ENCODE measurements around the gene CAV2. TPM values are rescaled to one million over a fixed set of nuclear protein-coding genes. Genes with fewer than 3 reads are reported as not detected.

CAV2 gene
- total and polyA plus RNA-seq, 2 of the 8 experiments (the other 6 are each of a cell fraction or from before 2014, with no cell fraction given), result 2.8 to 4.7 TPM

GRCh38 chr7:116553168-116553964 lies 53.8 kb downstream of the CAV2 start:
- CTCF ChIA-PET (ENCODE audit: partially characterized antibody), result no interaction called here
- H3K4me1 ChIP-seq (replicated peaks in 1 of 4; ENCODE audit: control insufficient read depth in 3 of 4, insufficient read depth in 4 of 4, low read length in 3 of 4), result no peaks in the 10 kb centered on the region
- FAIRE-seq, result no peak
- no peak for TF ChIP-seq TAF1 (IDR thresholded peaks at IDR 0.05; ENCODE audit: low read depth, low read length)
- TF ChIP-seq SRF (IDR thresholded peaks at IDR 0.05; ENCODE audit: low read depth, low read length), result no peak
- no peak for TF ChIP-seq SIRT6 (IDR thresholded peaks at IDR 0.05; ENCODE audit: low read length)
- TF ChIP-seq CHD2 (IDR thresholded peaks at IDR 0.05; ENCODE audit: low read length), result no peak
- TF ChIP-seq, protein P1, sequence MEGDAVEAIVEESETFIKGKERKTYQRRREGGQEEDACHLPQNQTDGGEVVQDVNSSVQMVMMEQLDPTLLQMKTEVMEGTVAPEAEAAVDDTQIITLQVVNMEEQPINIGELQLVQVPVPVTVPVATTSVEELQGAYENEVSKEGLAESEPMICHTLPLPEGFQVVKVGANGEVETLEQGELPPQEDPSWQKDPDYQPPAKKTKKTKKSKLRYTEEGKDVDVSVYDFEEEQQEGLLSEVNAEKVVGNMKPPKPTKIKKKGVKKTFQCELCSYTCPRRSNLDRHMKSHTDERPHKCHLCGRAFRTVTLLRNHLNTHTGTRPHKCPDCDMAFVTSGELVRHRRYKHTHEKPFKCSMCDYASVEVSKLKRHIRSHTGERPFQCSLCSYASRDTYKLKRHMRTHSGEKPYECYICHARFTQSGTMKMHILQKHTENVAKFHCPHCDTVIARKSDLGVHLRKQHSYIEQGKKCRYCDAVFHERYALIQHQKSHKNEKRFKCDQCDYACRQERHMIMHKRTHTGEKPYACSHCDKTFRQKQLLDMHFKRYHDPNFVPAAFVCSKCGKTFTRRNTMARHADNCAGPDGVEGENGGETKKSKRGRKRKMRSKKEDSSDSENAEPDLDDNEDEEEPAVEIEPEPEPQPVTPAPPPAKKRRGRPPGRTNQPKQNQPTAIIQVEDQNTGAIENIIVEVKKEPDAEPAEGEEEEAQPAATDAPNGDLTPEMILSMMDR (IDR thresholded peaks at IDR 0.05; ENCODE audit: control extremely low read depth in 1 of 3, insufficient read depth in 1 of 3, low read depth in 1 of 3, low read length in 3 of 3), result no peak
- no peak for TF ChIP-seq ASH2L (IDR thresholded peaks at IDR 0.05; ENCODE audit: low read length)
- no peak for TF ChIP-seq GABPA (IDR thresholded peaks at IDR 0.05; ENCODE audit: borderline replicate concordance, insufficient read depth, low read length)
- no peak for TF ChIP-seq TAF7 (optimal IDR thresholded peaks at IDR 0.05; ENCODE audit: borderline replicate concordance, low read depth, low read length)
- TF ChIP-seq SP1 (IDR thresholded peaks at IDR 0.05; ENCODE audit: low read depth, low read length), result no peak
- no peak for TF ChIP-seq USF2 (IDR thresholded peaks at IDR 0.05; ENCODE audit: low read length)

More at GRCh38 chr7:116553168-116553964, 53.8 kb downstream of the CAV2 start:
- H3K79me2 ChIP-seq (ENCODE audit: control insufficient read depth in 1 of 2, insufficient read depth in 2 of 2, low read length in 2 of 2), result no peaks in the 10 kb centered on the region
- POLR2A ChIA-PET (ENCODE audit: partially characterized antibody), result no interaction called here
- no peaks in the 10 kb centered on the region for H3K79me1 ChIP-seq (ENCODE audit: low read depth, low read length)
- H2BK12ac ChIP-seq (ENCODE audit: low read depth, low read length), result no peak overlapping the region
- H4K20me1 ChIP-seq (replicated peaks in 1 of 2; ENCODE audit: control insufficient read depth in 1 of 2, insufficient read depth in 2 of 2, low read length in 2 of 2), result no peaks in the 10 kb centered on the region
- no peaks in the 10 kb centered on the region for H3K9me3 ChIP-seq (ENCODE audit: insufficient read depth in 2 of 2, low read depth in 1 of 2, low read length in 1 of 2)
- no peak overlapping the region for H2BK15ac ChIP-seq (ENCODE audit: low read length)
- H3K23ac ChIP-seq (ENCODE audit: insufficient read length), result no peak overlapping the region
- no peak overlapping the region for H3K56ac ChIP-seq (replicated peaks; ENCODE audit: insufficient read length, low read depth, low read length)
- no peak overlapping the region for H3K4me2 ChIP-seq (ENCODE audit: insufficient read depth in 1 of 2, low read depth in 2 of 2, low read length in 2 of 2)
- H3K27me3 ChIP-seq (replicated peaks in 1 of 4; ENCODE audit: control insufficient read depth in 3 of 4, extremely low read depth in 1 of 4, insufficient read depth in 3 of 4, low read length in 3 of 4), result no peaks in the 10 kb centered on the region
- H3K36me3 ChIP-seq (ENCODE audit: control insufficient read depth in 2 of 4, insufficient read depth in 4 of 4, low read length in 3 of 4), result no peaks in the 10 kb centered on the region
- H4K8ac ChIP-seq (ENCODE audit: extremely low read depth, insufficient read depth, low read length), result no peak overlapping the region
- no peak for DNase-seq (ENCODE audit: low read depth in 1 of 2, low spot score in 2 of 2)
- no peak overlapping the region for H3K18ac ChIP-seq (ENCODE audit: extremely low read depth, low read length)
- no peak overlapping the region for H2BK120ac ChIP-seq (replicated peaks; ENCODE audit: low read depth, low read length)
- H2AK5ac ChIP-seq (ENCODE audit: low read depth, low read length), result no peak overlapping the region
- H3K14ac ChIP-seq (ENCODE audit: insufficient read length), result no peak overlapping the region
- H3K23me2 ChIP-seq (ENCODE audit: low read depth, low read length), result no peaks in the 10 kb centered on the region
- no peak overlapping the region for H4K5ac ChIP-seq (ENCODE audit: insufficient read length, low read depth, low read length)
- H3K27ac ChIP-seq (ENCODE audit: low read depth, low read length), result no peak overlapping the region
- H3K9ac ChIP-seq (replicated peaks in 1 of 4; ENCODE audit: extremely low read depth in 1 of 4, low read depth in 3 of 4, low read length in 3 of 4), result no peak overlapping the region
- WGBS, 2 experiments (ENCODE audit: extremely low coverage in 1 of 2, insufficient coverage in 1 of 2, insufficient read length in 1 of 2, insufficient replicate concordance in 2 of 2, low coverage in 1 of 2, low lambda C conversion rate in 2 of 2, missing lambda C conversion rate in 1 of 2), result 93% methylated on average over 3 of the region's 3 CpGs; no CpG with 5 or more reads in 1 of the 2 experiments
- no peak overlapping the region for H3K4me3 ChIP-seq (ENCODE audit: extremely low read depth in 1 of 4, insufficient read depth in 2 of 4, low read depth in 3 of 4, low read length in 4 of 4)
- H2BK5ac ChIP-seq (ENCODE audit: low read depth, low read length), result no peak overlapping the region
- no peak overlapping the region for H2BK20ac ChIP-seq (ENCODE audit: low read length)
- H2AFZ ChIP-seq (ENCODE audit: low read length), result no peak overlapping the region
- no peak overlapping the region for H4K91ac ChIP-seq (replicated peaks; ENCODE audit: insufficient read length, low read length)
- no peak overlapping the region for H3K4ac ChIP-seq (replicated peaks; ENCODE audit: insufficient read length, low read depth, low read length)
